K562 (cell line): ENCODE measurements around the gene NAA15. TPM values are rescaled to one million over a fixed set of nuclear protein-coding genes. Genes with fewer than 3 reads are reported as not detected.

ENCODE experiments used
- ATF1 ChIP-seq, 2 experiments: fragments of 450-650 bp in 1 of 2; IDR thresholded peaks; 2 replicates each; pipeline ENCODE4 v1.6.1; 2016; ENCODE audit warnings: missing compliant biosample characterization in 1 of 2, missing genetic modification characterization in 1 of 2
- BHLHE40 ChIP-seq: IDR thresholded peaks from 2 replicates; pipeline ENCODE4 v1.6.1; 2011; ENCODE audit warnings: low read length, improper control_type of control experiment
- CBFB ChIP-seq: sonication (generic); formaldehyde crosslinking; IDR thresholded peaks from 2 replicates; pipeline ENCODE4 v1.4.0; 2020; ENCODE audit warnings: mild to moderate bottlenecking, missing genetic modification reagents
- CBX1 ChIP-seq: sonication (generic); IDR thresholded peaks from 2 replicates; pipeline ENCODE4 v1.6.1; 2016; ENCODE audit warnings: antibody characterized with exemption, low read depth, mild to moderate bottlenecking
- CREB1 ChIP-seq, 2 experiments: sonication (generic) in 1 of 2; formaldehyde crosslinking in 1 of 2; IDR thresholded peaks; 2 replicates each; pipeline versions ENCODE4 v1.6.1 to v1.8.0; 2012 to 2022; ENCODE audit warnings: inconsistent platforms in 1 of 2, mild to moderate bottlenecking in 1 of 2, missing genetic modification reagents in 1 of 2, moderate library complexity in 1 of 2
- E2F6 ChIP-seq, 2 experiments: IDR thresholded peaks; 2 replicates each; pipeline ENCODE4 v1.6.1; 2011; ENCODE audit warnings: borderline replicate concordance in 1 of 2, control low read depth in 1 of 2, low read depth in 1 of 2, low read length in 1 of 2, mild to moderate bottlenecking in 1 of 2, mixed read lengths in 1 of 2, moderate library complexity in 1 of 2; ENCODE audit not compliant: insufficient read depth in 1 of 2, insufficient read length in 1 of 2, poor library complexity in 1 of 2, severe bottlenecking in 1 of 2; ENCODE audit errors: extremely low read depth in 1 of 2
- EHMT2 ChIP-seq: fragments of 450-650 bp; IDR thresholded peaks from 2 replicates; pipeline ENCODE4 v1.6.1; 2018; ENCODE audit warnings: antibody characterized with exemption
- ELK3 ChIP-seq: fragments of 450-650 bp; formaldehyde crosslinking; IDR thresholded peaks from 2 replicates; pipeline ENCODE4 v1.4.0; 2020; ENCODE audit warnings: mild to moderate bottlenecking
- GTF2B ChIP-seq: IDR thresholded peaks from 2 replicates; pipeline ENCODE4 v1.6.1; 2011; ENCODE audit not compliant: insufficient read length; ENCODE audit errors: extremely low read depth
- HDAC6 ChIP-seq: IDR thresholded peaks from 2 replicates; pipeline ENCODE4 v1.6.1; 2012; ENCODE audit warnings: low read depth, mild to moderate bottlenecking, control low read depth, inconsistent platforms, low read length, moderate library complexity
- HLTF ChIP-seq: fragments of 450-650 bp; IDR thresholded peaks from 2 replicates; pipeline ENCODE4 v1.6.1; 2016
- JUND ChIP-seq, 2 experiments: IDR thresholded peaks; 2 replicates in 1 of 2; 3 replicates in 1 of 2; pipeline ENCODE4 v1.6.1; 2011; ENCODE audit warnings: borderline replicate concordance in 2 of 2, low read depth in 2 of 2, low read length in 2 of 2, improper control_type of control experiment in 1 of 2, missing biosample characterization in 1 of 2, missing genetic modification characterization in 1 of 2, missing genetic modification reagents in 1 of 2
- KLF10 ChIP-seq: fragments of 250-450 bp; sonication (Bioruptor Pico); IDR thresholded peaks from 2 replicates; pipeline ENCODE4 v1.6.1; 2021; ENCODE audit warnings: matching md5 sums
- RBBP5 ChIP-seq: fragments of 200-600 bp; sonication (generic); IDR thresholded peaks from 2 replicates; pipeline ENCODE4 v1.6.1; 2012; ENCODE audit warnings: borderline replicate concordance, mild to moderate bottlenecking, low read length, control low read depth, inconsistent platforms; ENCODE audit not compliant: insufficient read depth, poor library complexity, severe bottlenecking
- SMARCA4 ChIP-seq: fragments of 450-650 bp; IDR thresholded peaks from 2 replicates; pipeline ENCODE4 v1.6.1; 2016
- TBL1XR1 ChIP-seq, 2 experiments: IDR thresholded peaks; 2 replicates each; pipeline ENCODE4 v1.6.1; 2012; ENCODE audit warnings: improper control_type of control experiment in 2 of 2, low read length in 2 of 2, mild to moderate bottlenecking in 1 of 2
- ZNF212 ChIP-seq: fragments of 450-650 bp; formaldehyde crosslinking; IDR thresholded peaks from 2 replicates; pipeline ENCODE4 v1.4.0; 2020; ENCODE audit warnings: mild to moderate bottlenecking
- ZNF239 ChIP-seq: fragments of 250-450 bp; sonication (Bioruptor Pico); IDR thresholded peaks from 2 replicates; pipeline ENCODE4 v1.4.0; 2020; ENCODE audit warnings: mild to moderate bottlenecking
- ZNF551 ChIP-seq: fragments of 250-450 bp; sonication (Bioruptor Pico); IDR thresholded peaks from 2 replicates; pipeline ENCODE4 v1.5.0; 2021; ENCODE audit warnings: mild to moderate bottlenecking, moderate library complexity
- ZNF586 ChIP-seq: fragments of 450-650 bp; formaldehyde crosslinking; conservative IDR thresholded peaks from 2 replicates; pipeline ENCODE4 v1.4.0; 2020; ENCODE audit warnings: mild to moderate bottlenecking, moderate library complexity
- ZNF740 ChIP-seq, 3 experiments: fragments of 200-800 bp in 1 of 3; sonication (Bioruptor generic) in 1 of 3; sonication (generic) in 1 of 3; formaldehyde crosslinking in 1 of 3; IDR thresholded peaks; 2 replicates each; pipeline versions ENCODE4 v1.6.1 to v1.8.0; 2016 to 2022; ENCODE audit warnings: mild to moderate bottlenecking in 2 of 3, missing compliant biosample characterization in 2 of 3, missing genetic modification characterization in 2 of 3, missing genetic modification reagents in 1 of 3
- ZNF766 ChIP-seq: fragments of 200-800 bp; sonication (Bioruptor generic); conservative IDR thresholded peaks from 2 replicates; pipeline ENCODE4 v1.6.1; 2016; ENCODE audit warnings: missing genetic modification characterization, missing compliant biosample characterization
- ZNF830 ChIP-seq: fragments of 250-450 bp; sonication (Bioruptor Pico); IDR thresholded peaks from 2 replicates; pipeline ENCODE4 v1.5.0; 2021; ENCODE audit warnings: mild to moderate bottlenecking
- polyA plus RNA-seq, 8 experiments: library from polyadenylated mRNA; depleted of rRNA in 4 of 8; stranded (reverse) in 5 of 8; unstranded in 3 of 8; fragments of >200 nt; fragmentation: Nextera tagmentation in 2 of 8; fragmentation: Illumina TruSeq in 1 of 8; extraction: Ambion mirVana in 2 of 8; extraction: Trizol in 1 of 8; gene quantifications; 2 replicates each; pipeline versions ENCODE4 v1.2.1 to v1.2.3, GENCODE V29; 2011 to 2014; ENCODE audit warnings: inconsistent platforms in 1 of 8, missing spikeins in 1 of 8
- total RNA-seq, 7 experiments: library from RNA; depleted of rRNA in 6 of 7; stranded (reverse); fragments of >200 nt in 6 of 7; fragmentation: Illumina TruSeq in 2 of 7; extraction: Trizol in 2 of 7; gene quantifications; 2 replicates each; pipeline versions ENCODE4 v1.2.1 to v1.2.3, GENCODE V29; 2011 to 2021; ENCODE audit warnings: low replicate concordance in 1 of 7

The NAA15 gene
- total and polyA plus RNA-seq, 9 of the 15 experiments (the other 6 are each of a cell fraction or from before 2014, with no cell fraction given): 37.8 to 117 (median 63.2) TPM

GRCh38 chr4:139295206-139295941 is 5.9 kb upstream of the NAA15 start (continued):
- no peak for TF ChIP-seq ZNF586 (CRISPR knock-in tag)
- peak; percentile 64 for TF ChIP-seq JUND (IDR thresholded peaks at IDR 0.05; ENCODE audit: borderline replicate concordance, low read depth, low read length)
- TF ChIP-seq JUND (tag; IDR thresholded peaks at IDR 0.05; ENCODE audit: borderline replicate concordance, low read depth, low read length): no peak; the same call in 2 of the 3 replicates
- no peak for TF ChIP-seq ATF1 (CRISPR knock-in tag; IDR thresholded peaks at IDR 0.05)
- peak; percentile 73 for TF ChIP-seq ATF1 (tag; IDR thresholded peaks at IDR 0.05)
- TF ChIP-seq ZNF766: no peak
- no peak; the same call in 1 of the 2 replicates for TF ChIP-seq HLTF
- no peak for TF ChIP-seq ZNF830 (CRISPR knock-in tag)
- TF ChIP-seq CREB1 (IDR thresholded peaks at IDR 0.05): peak; percentile 64
- no peak for TF ChIP-seq CREB1 (CRISPR knock-in tag; IDR thresholded peaks at IDR 0.05)
- TF ChIP-seq SMARCA4: peak; percentile 32; the same call in 1 of the 2 replicates
- 0 out of 4 replicates have a peak, but pooled peaks of 1 of the 2 experiments have one; percentile 6 for TF ChIP-seq TBL1XR1 (IDR thresholded peaks at IDR 0.05; ENCODE audit: low read length in 2 of 2)
- TF ChIP-seq E2F6 (IDR thresholded peaks at IDR 0.05; ENCODE audit: borderline replicate concordance in 1 of 2, extremely low read depth in 1 of 2, insufficient read depth in 1 of 2, insufficient read length in 1 of 2, low read depth in 1 of 2, low read length in 1 of 2, poor library complexity in 1 of 2, severe bottlenecking in 1 of 2): peak; percentile 35 to 65
- TF ChIP-seq EHMT2: no peak
- no peak for TF ChIP-seq ZNF551 (CRISPR knock-in tag)
- TF ChIP-seq GTF2B: no peak
- peak; percentile 60 for TF ChIP-seq ZNF740 (CRISPR knock-in tag; IDR thresholded peaks at IDR 0.05)
- TF ChIP-seq ZNF740 (tag; IDR thresholded peaks at IDR 0.05): no peak
- TF ChIP-seq ZNF239 (CRISPR knock-in tag): no peak
- TF ChIP-seq ZNF212 (CRISPR knock-in tag): no peak
- no peak for TF ChIP-seq KLF10 (CRISPR knock-in tag)
- no peak for TF ChIP-seq ELK3
- TF ChIP-seq BHLHE40: 0 out of 2 replicates have a peak, but pooled peaks have one; percentile 27
- TF ChIP-seq RBBP5: peak; percentile 94
- TF ChIP-seq CBFB (CRISPR knock-in tag): no peak
- peak; percentile 72; the same call in 1 of the 2 replicates for TF ChIP-seq CBX1
- no peak for TF ChIP-seq HDAC6
